GM12872 (cell line): ENCODE results near the gene PLSCR2.

Source experiments
- TF ChIP-seq, protein P1 (sequence below): IDR thresholded peaks from 3 replicates; pipeline ENCODE4 v1.5.1; 2011; ENCODE audit warnings: low read depth, mild to moderate bottlenecking, low read length, moderate library complexity; ENCODE audit not compliant: insufficient read depth

PLSCR2 gene, protein sequence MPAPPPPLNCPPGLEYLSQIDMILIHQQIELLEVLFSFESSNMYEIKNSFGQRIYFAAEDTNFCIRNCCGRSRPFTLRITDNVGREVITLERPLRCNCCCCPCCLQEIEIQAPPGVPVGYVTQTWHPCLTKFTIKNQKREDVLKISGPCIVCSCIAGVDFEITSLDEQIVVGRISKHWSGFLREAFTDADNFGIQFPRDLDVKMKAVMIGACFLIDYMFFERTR

DNA sequence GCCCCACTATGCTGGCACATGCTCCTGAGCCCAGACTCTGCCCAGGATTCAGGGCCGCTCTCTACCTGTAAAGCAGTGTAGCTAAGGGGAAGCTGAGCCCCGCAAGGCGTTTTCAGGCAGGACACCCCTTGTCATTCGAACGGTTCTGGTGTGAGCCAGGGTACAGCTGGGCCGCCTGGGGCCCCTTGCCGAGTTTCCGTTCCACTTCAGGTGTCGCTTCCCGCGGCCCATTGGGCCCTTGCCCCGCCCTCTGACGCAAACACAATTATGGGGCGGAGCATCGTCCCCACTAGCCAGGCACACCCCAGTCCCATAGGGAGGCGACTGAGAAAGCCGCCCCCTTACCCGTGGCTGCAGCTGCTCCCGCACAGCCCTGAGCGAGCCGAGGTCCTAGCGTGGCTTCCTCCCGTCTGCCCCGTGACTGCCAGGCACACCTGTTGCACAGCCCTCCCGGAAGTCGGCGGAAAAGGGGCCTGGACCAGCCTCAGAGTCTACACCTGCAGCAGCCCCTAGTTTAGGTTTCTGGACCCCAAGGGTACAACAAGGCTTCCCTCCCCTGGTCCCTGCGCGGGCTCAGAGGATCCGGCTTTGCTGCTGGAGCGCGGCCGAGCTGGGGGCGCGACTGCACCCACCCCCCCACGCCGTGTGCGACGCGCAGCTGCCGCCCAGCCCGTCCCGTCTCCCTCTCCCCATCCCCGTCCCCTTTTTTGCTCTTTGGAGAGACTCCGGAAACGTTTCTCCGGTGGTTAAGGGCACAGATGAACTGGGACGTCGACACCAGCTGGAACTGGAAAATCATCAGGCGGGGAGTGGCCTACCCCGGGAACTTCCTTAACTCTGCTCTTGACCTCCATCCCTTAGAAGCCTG, at the start of gene PLSCR2:
Gene PLSCR2 (minus strand): TSS at position 412 of the 868 bp plus-strand sequence. CDS start 9,657 bp downstream, outside the sequence.
- TF ChIP-seq, protein P1, sequence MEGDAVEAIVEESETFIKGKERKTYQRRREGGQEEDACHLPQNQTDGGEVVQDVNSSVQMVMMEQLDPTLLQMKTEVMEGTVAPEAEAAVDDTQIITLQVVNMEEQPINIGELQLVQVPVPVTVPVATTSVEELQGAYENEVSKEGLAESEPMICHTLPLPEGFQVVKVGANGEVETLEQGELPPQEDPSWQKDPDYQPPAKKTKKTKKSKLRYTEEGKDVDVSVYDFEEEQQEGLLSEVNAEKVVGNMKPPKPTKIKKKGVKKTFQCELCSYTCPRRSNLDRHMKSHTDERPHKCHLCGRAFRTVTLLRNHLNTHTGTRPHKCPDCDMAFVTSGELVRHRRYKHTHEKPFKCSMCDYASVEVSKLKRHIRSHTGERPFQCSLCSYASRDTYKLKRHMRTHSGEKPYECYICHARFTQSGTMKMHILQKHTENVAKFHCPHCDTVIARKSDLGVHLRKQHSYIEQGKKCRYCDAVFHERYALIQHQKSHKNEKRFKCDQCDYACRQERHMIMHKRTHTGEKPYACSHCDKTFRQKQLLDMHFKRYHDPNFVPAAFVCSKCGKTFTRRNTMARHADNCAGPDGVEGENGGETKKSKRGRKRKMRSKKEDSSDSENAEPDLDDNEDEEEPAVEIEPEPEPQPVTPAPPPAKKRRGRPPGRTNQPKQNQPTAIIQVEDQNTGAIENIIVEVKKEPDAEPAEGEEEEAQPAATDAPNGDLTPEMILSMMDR, result no peak

DNA sequence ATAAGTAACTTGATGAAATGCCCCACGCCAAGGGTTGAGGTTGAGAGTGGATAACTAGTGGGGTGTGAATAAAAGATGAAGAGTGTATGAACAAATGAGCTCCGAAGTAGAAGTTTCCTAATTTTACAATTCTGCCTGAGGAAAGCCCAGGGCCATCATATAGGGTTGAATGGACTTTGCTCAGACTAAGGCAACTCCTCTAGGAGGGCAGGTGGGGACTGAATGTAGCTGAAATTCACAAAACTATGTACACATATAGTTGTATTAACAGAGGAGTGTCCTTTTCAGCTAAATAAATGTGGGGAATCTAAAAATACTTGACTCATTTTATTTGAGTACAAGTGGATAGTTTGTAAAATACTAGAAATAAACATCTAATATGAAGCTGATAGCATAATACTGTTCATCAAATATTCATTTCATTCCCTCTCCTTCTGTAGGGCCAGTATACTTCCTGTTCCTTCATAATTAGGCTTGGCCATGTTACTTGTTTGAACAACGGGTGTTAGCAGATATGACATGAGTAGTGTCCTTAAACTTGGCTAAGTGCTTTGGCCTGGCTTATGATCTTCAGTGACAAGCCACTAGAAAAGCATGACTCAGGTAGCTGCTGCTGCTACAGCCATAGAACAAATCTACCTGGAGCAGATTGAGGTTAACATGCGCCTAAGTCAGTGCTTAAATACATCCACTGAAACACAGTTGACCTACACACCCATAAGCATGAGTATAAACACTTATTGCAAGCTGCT, 48.5 kb upstream of the PLSCR2 start:
- TF ChIP-seq, protein P1, result no peak

DNA sequence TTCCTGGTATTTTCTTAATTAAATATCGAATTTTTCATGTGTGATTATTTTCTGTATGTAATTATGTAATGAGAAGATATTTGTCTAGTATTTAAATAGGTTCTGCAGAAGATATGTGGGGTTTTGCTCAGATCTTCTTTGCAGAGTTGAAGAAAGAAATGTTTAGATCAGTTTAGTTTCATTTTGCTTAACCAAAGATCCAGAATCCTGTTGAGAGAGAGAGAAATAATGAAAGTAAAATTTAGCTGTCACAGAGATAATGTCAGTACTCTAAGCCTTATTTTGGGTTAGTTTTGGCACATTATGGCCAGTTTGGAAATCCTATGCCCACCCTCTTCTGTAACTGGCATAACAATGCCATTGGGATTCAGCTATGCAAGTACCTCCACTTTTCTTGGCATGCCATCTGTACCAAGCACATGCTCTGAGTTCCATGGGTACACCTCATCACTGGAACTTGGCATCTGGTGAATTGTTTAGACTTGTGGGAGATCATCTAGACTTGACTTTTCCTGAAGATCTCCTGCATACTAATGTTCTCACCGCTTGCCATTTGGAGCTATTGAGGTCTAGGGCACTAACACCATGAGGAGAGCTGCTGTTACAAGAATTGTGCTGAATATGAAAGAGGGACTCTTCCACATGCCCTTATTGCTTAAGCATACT, 44.2 kb upstream of the PLSCR2 start:
- TF ChIP-seq, protein P1, result no peak

DNA sequence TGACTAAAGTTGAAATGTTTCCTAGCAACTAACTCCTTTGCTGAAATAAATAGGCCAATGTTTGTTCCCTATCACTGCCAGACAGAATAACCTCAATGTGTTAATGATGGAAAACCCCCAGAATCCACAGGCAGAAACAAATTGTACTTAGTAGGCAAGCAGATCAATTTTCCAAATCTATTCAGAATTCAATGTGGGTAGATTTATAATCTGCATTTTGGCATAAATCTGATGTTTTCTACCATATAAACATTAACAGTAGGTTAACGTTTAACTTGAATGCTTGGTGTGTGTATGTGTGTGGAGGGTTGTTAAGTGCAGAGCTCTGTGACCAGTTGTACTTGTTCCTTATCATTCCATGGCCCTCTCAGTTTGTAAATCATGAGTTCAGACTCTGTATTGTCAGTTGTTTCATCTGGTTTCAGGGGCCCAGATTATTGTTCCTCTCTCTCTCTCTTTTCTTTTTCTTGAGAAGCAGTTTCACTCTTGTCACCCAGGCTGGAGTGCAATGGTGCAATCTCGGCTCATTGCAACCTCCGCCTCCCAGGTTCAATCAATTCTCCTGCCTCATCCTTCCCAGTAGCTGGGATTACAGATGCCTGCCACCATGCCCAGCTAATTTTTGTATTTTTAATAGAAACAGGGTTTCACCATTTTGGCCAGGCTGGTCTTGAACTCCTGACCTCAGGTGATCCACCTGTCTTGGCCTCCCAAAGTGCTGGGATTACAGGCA, 42.2 kb upstream of the PLSCR2 start:
- TF ChIP-seq, protein P1, result no peak

DNA sequence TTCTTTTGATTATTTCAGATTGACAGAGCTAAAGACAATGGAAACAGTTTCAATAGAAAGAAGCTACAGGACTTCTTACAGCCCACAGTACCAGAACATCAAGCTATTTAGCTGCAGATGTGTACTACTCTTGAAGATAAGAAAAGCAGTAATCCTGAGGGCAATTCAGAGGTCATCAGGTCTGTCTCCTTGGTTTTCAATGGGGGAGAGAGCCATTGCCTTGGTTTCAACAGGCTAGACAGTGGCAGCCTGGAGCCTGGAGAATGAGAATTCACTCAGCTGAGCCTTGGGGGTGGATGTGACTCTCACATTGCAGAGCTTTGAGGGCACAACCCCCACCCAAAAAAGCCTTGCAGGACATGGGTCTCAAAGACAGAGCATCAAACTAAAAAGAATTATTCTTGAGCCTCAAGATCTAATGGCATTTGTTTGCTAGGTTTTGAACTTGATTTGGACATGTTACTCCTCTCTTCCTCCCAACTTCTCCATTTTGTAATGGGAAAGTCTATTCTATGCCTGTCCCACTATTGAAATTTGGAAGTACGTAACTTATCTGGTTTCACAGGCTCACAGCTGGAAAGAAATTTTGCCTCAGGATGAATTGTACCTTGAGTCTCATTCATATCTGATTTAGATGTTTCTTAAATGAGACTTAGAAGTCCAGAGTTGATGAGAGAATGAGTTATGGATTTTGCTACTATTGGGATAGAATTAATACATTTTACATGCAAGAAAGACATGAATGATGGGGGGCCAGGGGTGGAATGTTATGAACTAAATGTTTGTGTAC, 38.2 kb upstream of the PLSCR2 start:
- TF ChIP-seq, protein P1, result no peak

DNA sequence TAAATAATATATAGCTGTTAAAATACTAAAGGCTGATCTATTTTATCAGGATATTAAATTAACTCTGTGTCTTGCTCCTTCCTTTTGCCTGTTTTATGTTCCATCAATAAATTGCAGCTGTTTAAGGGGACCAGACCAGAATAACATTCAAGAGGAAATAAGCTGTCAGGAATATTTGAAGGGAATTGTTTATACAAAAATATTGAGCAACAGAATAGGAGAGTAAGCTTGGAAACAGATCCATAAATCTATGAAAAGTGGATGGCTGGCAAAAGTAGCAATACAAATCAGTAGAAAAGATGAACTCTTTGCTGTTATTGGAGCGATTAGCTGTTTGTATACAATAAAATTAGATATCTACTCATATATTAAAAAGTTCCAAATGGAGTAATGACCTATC, 36.2 kb upstream of the PLSCR2 start:
- TF ChIP-seq, protein P1, result no peak
